IMR-90 (cell line): ENCODE data around the gene TMEM114. TPM values are rescaled to one million over a fixed set of nuclear protein-coding genes. Genes with fewer than 3 reads are reported as not detected.
A peak's percentile ranks its signal among the peaks of the same experiment; 100 is the strongest.

Source experiments
- ATAC-seq: fragments of 200-7000 bp; cut with Tn5 transposase; 2 replicates; pipeline ENCODE4 v1.9.1; 2020; ENCODE audit warnings: low read depth, mild to moderate bottlenecking, moderate library complexity
- BruUV-seq: library from RNA; stranded (reverse); fragments of 400-500 nt; replicated peaks from 2 replicates; lab custom pipeline; 2021; lab: Mats Ljungman, UMichigan
- CTCF ChIA-PET: fragments of 300-600 bp; formaldehyde crosslinking; extraction: SDS; loops from one replicate; lab custom pipeline; 2021; ENCODE audit warnings: antibody characterized with exemption; lab: Yijun Ruan, JAX
- POLR2A ChIA-PET: fragments of 300-600 bp; sonication (Branson Sonifier 250); formaldehyde crosslinking; loops from one replicate; lab custom pipeline; 2022; ENCODE audit warnings: antibody characterized with exemption; ENCODE audit not compliant: unreplicated experiment; lab: Charles Lee
- DNase-seq: peaks from one replicate; pipeline ENCODE4 v3.0.0; 2013
- H2AFZ ChIP-seq: replicated peaks from 2 replicates; pipeline ENCODE3; 2013; ENCODE audit warnings: low read length, mild to moderate bottlenecking; ENCODE audit not compliant: poor library complexity
- H2AK5ac ChIP-seq: 2 replicates; pipeline ENCODE4 v1.6.1; 2013; ENCODE audit warnings: low read depth, low read length, inconsistent platforms
- H2AK9ac ChIP-seq: replicated peaks from 2 replicates; pipeline ENCODE3; 2013; ENCODE audit warnings: mild to moderate bottlenecking, low read depth, low read length, moderate library complexity; ENCODE audit not compliant: poor library complexity
- H2BK120ac ChIP-seq: 2 replicates; pipeline ENCODE4 v1.6.1; 2013; ENCODE audit warnings: low read depth, low read length, inconsistent platforms
- H2BK15ac ChIP-seq: 3 replicates; pipeline ENCODE4 v1.6.1; 2013; ENCODE audit warnings: low read depth, low read length, inconsistent platforms
- H2BK20ac ChIP-seq: 2 replicates; pipeline ENCODE4 v1.6.1; 2013; ENCODE audit warnings: low read depth, mild to moderate bottlenecking, inconsistent platforms, low read length, moderate library complexity
- H2BK5ac ChIP-seq: 2 replicates; pipeline ENCODE4 v1.6.1; 2013; ENCODE audit warnings: mild to moderate bottlenecking, low read depth, low read length, inconsistent platforms; ENCODE audit not compliant: poor library complexity, severe bottlenecking
- H3K14ac ChIP-seq: replicated peaks from 2 replicates; pipeline ENCODE4 v1.6.1; 2013; ENCODE audit warnings: low read depth, low read length, inconsistent platforms
- H3K18ac ChIP-seq: 2 replicates; pipeline ENCODE4 v1.6.1; 2013; ENCODE audit warnings: low read depth, low read length, control low read depth
- H3K23ac ChIP-seq: 2 replicates; pipeline ENCODE4 v1.6.1; 2013; ENCODE audit warnings: low read depth, low read length, inconsistent platforms
- H3K27ac ChIP-seq: 2 replicates; pipeline ENCODE4 v1.5.1; 2013; ENCODE audit warnings: mild to moderate bottlenecking, control low read depth, low read length; ENCODE audit not compliant: insufficient read depth
- H3K27me3 ChIP-seq: 2 replicates; pipeline ENCODE4 v1.6.1; 2013; ENCODE audit warnings: low read length; ENCODE audit not compliant: control insufficient read depth, insufficient read depth
- H3K36me3 ChIP-seq: 2 replicates; pipeline ENCODE4 v1.6.1; 2013; ENCODE audit warnings: low read length, mixed read lengths; ENCODE audit not compliant: control insufficient read depth, insufficient read depth
- H3K4ac ChIP-seq: 2 replicates; pipeline ENCODE4 v1.6.1; 2013; ENCODE audit warnings: low read depth, low read length, inconsistent platforms
- H3K4me1 ChIP-seq: 2 replicates; pipeline ENCODE4 v1.6.1; 2013; ENCODE audit warnings: low read length, mixed read lengths; ENCODE audit not compliant: control insufficient read depth, insufficient read depth
- H3K4me2 ChIP-seq: 2 replicates; pipeline ENCODE4 v1.6.1; 2013; ENCODE audit warnings: low read depth, mild to moderate bottlenecking, control low read depth, low read length, moderate library complexity
- H3K4me3 ChIP-seq: 2 replicates; pipeline ENCODE4 v1.5.1; 2013; ENCODE audit warnings: low read depth, mild to moderate bottlenecking, control low read depth, low read length, moderate library complexity; ENCODE audit not compliant: insufficient read depth
- H3K56ac ChIP-seq: 2 replicates; pipeline ENCODE4 v1.6.1; 2013; ENCODE audit warnings: low read length, inconsistent platforms; ENCODE audit not compliant: insufficient read depth; ENCODE audit errors: extremely low read depth
- H3K79me1 ChIP-seq, 2 experiments: 2 replicates each; pipeline ENCODE4 v1.6.1; 2013; ENCODE audit warnings: low read length in 2 of 2, inconsistent platforms in 1 of 2, low read depth in 1 of 2
- H3K9ac ChIP-seq: 2 replicates; pipeline ENCODE4 v1.6.1; 2013; ENCODE audit warnings: low read depth, low read length, control low read depth
- H3K9me1 ChIP-seq: 2 replicates; pipeline ENCODE4 v1.6.1; 2013; ENCODE audit warnings: low read length, inconsistent platforms; ENCODE audit not compliant: insufficient read depth
- H3K9me3 ChIP-seq: 2 replicates; pipeline ENCODE4 v1.6.1; 2013; ENCODE audit warnings: low read length; ENCODE audit not compliant: control insufficient read depth, insufficient read depth
- H4K20me1 ChIP-seq: 2 replicates; pipeline ENCODE4 v1.6.1; 2013; ENCODE audit warnings: low read length, inconsistent platforms; ENCODE audit not compliant: insufficient read depth
- H4K5ac ChIP-seq: 2 replicates; pipeline ENCODE4 v1.6.1; 2013; ENCODE audit warnings: mild to moderate bottlenecking, low read depth, low read length, control low read depth
- H4K8ac ChIP-seq, 2 experiments: 2 replicates each; pipeline ENCODE4 v1.6.1; 2013; ENCODE audit warnings: low read depth in 2 of 2, low read length in 2 of 2, control low read depth in 1 of 2, inconsistent platforms in 1 of 2
- H4K91ac ChIP-seq: 2 replicates; pipeline ENCODE4 v1.6.1; 2013; ENCODE audit warnings: low read depth, low read length, inconsistent platforms; ENCODE audit not compliant: insufficient read depth
- BHLHE40 ChIP-seq: fragments of 150-350 bp; IDR thresholded peaks from 2 replicates; pipeline ENCODE4 v1.6.1; 2016; ENCODE audit warnings: mild to moderate bottlenecking, low read depth, low read length
- CEBPB ChIP-seq: IDR thresholded peaks from 2 replicates; pipeline ENCODE4 v1.6.1; 2012; ENCODE audit warnings: low read depth, low read length, improper control_type of control experiment
- FOS ChIP-seq: fragments of 150-350 bp; IDR thresholded peaks from 2 replicates; pipeline ENCODE4 v1.6.1; 2016; ENCODE audit warnings: low read depth, low read length
- MAFK ChIP-seq: IDR thresholded peaks from 2 replicates; pipeline ENCODE4 v1.6.1; 2012; ENCODE audit warnings: low read depth, low read length, improper control_type of control experiment
- MXI1 ChIP-seq: IDR thresholded peaks from 2 replicates; pipeline ENCODE4 v1.6.1; 2012; ENCODE audit warnings: low read depth, mild to moderate bottlenecking, low read length, moderate library complexity, borderline replicate concordance
- NFE2L2 ChIP-seq: fragments of 150-350 bp; IDR thresholded peaks from 2 replicates; pipeline ENCODE4 v1.6.1; 2016; ENCODE audit warnings: low read depth, mild to moderate bottlenecking, low read length
- RFX5 ChIP-seq: IDR thresholded peaks from 2 replicates; pipeline ENCODE4 v1.8.0; 2012; ENCODE audit warnings: low read depth, mild to moderate bottlenecking, low read length, moderate library complexity
- WGBS, 2 experiments: methylation state at CpG; one replicate each; pipeline versions ENCODE4 v1.1.5 to v1.1.7; 2013; ENCODE audit warnings: missing lambda C conversion rate in 2 of 2; ENCODE audit not compliant: insufficient read length in 1 of 2; ENCODE audit errors: extremely low coverage in 2 of 2; 5-methylcytosine and 5-hydroxymethylcytosine counted together
- dilution Hi-C: fragments of 300-500 bp; cut with HindIII; formaldehyde crosslinking; loops from one replicate; pipeline ENCODE4 v1.14.3; 2018; ENCODE audit warnings: low sequenced_read_pairs; ENCODE audit not compliant: unreplicated experiment
- in situ Hi-C: fragments of 300-500 bp; cut with MboI; formaldehyde crosslinking; loops from 3 replicates; pipeline ENCODE4 v1.14.3; 2019; ENCODE audit warnings: low sequenced_read_pairs, inconsistent platforms, mixed read lengths
- intact Hi-C: fragments of 100-400 bp; cut with micrococcal nuclease; formaldehyde crosslinking; loops from 2 replicates; pipeline ENCODE4 v1.10.0; 2022
- polyA plus RNA-seq, 3 experiments: library from polyadenylated mRNA; depleted of rRNA; stranded (reverse); fragments of >200 nt; gene quantifications; 2 replicates each; pipeline ENCODE4 v1.2.3, GENCODE V29; 2012; ENCODE audit warnings: low replicate concordance in 1 of 3
- total RNA-seq: library from RNA; depleted of rRNA; stranded (reverse); fragments of >200 nt; gene quantifications from 2 replicates; pipeline ENCODE4 v1.2.3, GENCODE V29; 2012
- TF ChIP-seq, protein P1 (sequence below): fragments of 150-350 bp; IDR thresholded peaks from 2 replicates; pipeline ENCODE4 v1.6.1; 2017; ENCODE audit warnings: mild to moderate bottlenecking, antibody characterized with exemption, low read length, low read depth
- TF ChIP-seq, protein P2 (sequence below): conservative IDR thresholded peaks from 2 replicates; pipeline ENCODE4 v1.5.1; 2012; ENCODE audit warnings: mild to moderate bottlenecking, low read depth, low read length, improper control_type of control experiment

Gene TMEM114
- total and polyA plus RNA-seq, 2 of the 4 experiments (the other 2 are of a cell fraction), result not detected

DNA sequence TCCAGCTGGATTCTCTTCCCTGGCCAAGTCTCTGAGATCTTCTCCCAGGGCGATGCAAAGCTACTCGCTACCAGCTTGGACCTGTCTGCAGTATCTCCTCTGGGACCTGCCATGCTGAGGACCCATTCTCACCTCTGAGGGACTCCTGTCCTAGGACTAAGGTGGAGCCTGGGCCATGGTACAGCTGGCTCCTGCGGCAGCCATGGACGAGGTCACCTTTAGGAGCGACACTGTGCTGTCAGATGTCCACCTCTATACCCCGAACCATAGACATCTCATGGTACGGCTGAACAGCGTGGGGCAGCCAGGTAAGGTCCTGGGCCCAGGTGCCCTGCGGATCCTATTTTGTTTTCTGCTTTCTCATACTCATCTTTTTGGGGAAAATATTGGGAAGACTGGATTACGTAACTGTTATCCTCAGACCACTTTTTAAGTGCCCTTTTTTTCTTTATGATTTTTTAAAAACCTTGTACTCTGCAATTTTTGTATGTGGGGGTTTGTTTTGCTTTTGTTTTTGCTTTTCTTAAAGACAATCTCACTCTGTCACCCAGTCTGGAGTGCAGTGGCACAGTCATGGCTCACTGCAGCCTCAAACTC, 35.3 kb upstream of the TMEM114 start:
- Histone ChIP-seq H2BK120ac (no peak overlapping the region), H2AK9ac (no peak overlapping the region), H3K14ac (no peak overlapping the region), H3K27me3 (no peaks in the 10 kb centered on the region), H2BK20ac (no peak overlapping the region), H3K9me3 (no peaks in the 10 kb centered on the region), H2BK5ac (no peak overlapping the region), H2AK5ac (no peak overlapping the region), H4K20me1 (peaks cover 7% of the 10 kb centered on the region; the same call in 1 of the 2 replicates), H3K9me1 (peaks cover 3% of the 10 kb centered on the region; the same call in 1 of the 2 replicates), H3K4me2 (no peak overlapping the region), H3K18ac (no peak overlapping the region), H3K56ac (no peak overlapping the region), H3K36me3 (peaks cover 50% of the 10 kb centered on the region), H2BK15ac (no peak overlapping the region), H3K23ac (no peak overlapping the region), H3K4ac (no peak overlapping the region), H3K9ac (no peak overlapping the region), H2AFZ (no peak overlapping the region), H3K4me3 (no peak overlapping the region), H4K5ac (no peak overlapping the region), H4K91ac (no peak overlapping the region), H3K4me1 (no peaks in the 10 kb centered on the region), H4K8ac (no peak overlapping the region), H3K27ac (no peak overlapping the region), H3K79me1 (peaks cover 18 to 41% of the 10 kb centered on the region in 2 experiments)
- no TSS peak for BruUV-seq
- DNase-seq (no peak), ATAC-seq (no peak)
- intact Hi-C loops (no loop called here), dilution Hi-C loops (no loop called here), in situ Hi-C loops (no loop called here)
- peak; percentile 20; the same call in 1 of the 2 replicates for TF ChIP-seq CEBPB
- TF ChIP-seq NFE2L2, result no peak
- TF ChIP-seq MXI1, result no peak
- TF ChIP-seq RFX5, result no peak
- TF ChIP-seq, protein P1, sequence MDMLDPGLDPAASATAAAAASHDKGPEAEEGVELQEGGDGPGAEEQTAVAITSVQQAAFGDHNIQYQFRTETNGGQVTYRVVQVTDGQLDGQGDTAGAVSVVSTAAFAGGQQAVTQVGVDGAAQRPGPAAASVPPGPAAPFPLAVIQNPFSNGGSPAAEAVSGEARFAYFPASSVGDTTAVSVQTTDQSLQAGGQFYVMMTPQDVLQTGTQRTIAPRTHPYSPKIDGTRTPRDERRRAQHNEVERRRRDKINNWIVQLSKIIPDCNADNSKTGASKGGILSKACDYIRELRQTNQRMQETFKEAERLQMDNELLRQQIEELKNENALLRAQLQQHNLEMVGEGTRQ, result no peak
- no peak for TF ChIP-seq MAFK
- TF ChIP-seq FOS, result no peak
- no peak for TF ChIP-seq BHLHE40
- TF ChIP-seq, protein P2, sequence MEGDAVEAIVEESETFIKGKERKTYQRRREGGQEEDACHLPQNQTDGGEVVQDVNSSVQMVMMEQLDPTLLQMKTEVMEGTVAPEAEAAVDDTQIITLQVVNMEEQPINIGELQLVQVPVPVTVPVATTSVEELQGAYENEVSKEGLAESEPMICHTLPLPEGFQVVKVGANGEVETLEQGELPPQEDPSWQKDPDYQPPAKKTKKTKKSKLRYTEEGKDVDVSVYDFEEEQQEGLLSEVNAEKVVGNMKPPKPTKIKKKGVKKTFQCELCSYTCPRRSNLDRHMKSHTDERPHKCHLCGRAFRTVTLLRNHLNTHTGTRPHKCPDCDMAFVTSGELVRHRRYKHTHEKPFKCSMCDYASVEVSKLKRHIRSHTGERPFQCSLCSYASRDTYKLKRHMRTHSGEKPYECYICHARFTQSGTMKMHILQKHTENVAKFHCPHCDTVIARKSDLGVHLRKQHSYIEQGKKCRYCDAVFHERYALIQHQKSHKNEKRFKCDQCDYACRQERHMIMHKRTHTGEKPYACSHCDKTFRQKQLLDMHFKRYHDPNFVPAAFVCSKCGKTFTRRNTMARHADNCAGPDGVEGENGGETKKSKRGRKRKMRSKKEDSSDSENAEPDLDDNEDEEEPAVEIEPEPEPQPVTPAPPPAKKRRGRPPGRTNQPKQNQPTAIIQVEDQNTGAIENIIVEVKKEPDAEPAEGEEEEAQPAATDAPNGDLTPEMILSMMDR, result no peak
- POLR2A ChIA-PET, result no interaction called here
- CTCF ChIA-PET, result no interaction called here
- WGBS, 2 experiments, result 95% methylated on average over 4 of the region's 10 CpGs; no CpG with 5 or more reads in 1 of the 2 experiments
